Measurements from ENCODE around the gene UBXN11.
A peak's percentile ranks its signal among the peaks of the same experiment; 100 is the strongest.

UBXN11 gene

DNA sequence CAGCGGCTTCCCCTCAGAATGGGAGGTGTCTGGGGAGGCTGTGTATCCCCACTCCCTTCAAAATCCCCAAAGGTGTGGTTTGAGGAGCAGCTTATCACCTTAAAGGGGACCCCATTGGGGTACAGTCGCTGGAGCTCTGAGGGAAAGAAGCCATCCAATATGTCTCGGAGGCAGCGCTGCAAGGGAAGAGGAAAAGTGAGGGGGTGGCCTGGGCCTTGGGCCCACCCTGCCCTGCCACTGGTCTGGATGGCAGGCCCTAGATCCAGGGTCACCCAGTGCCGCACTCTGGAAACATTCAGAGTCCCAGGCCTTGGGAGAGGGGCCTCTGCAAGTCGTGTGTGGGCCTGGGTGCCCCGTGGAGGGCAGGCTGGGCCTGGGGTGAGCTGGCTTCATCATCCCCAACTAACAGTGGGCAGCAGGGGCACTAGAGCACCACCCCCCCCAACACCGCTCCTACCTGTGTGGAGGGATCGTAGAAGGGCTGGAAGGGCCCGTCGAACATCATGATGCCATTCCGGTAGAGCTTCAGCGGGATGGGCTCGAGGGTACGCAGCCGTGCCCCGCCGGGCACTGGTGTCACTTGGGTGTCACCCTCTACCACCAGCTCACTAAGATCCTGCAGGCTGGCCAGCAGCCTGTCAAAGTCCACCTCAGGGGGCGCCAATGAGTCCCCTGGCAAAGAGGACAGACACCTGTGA, 20.9 kb downstream of the UBXN11 start:
- DNase-seq (ENCODE audit: low read depth, low spot score), result no peak

DNA sequence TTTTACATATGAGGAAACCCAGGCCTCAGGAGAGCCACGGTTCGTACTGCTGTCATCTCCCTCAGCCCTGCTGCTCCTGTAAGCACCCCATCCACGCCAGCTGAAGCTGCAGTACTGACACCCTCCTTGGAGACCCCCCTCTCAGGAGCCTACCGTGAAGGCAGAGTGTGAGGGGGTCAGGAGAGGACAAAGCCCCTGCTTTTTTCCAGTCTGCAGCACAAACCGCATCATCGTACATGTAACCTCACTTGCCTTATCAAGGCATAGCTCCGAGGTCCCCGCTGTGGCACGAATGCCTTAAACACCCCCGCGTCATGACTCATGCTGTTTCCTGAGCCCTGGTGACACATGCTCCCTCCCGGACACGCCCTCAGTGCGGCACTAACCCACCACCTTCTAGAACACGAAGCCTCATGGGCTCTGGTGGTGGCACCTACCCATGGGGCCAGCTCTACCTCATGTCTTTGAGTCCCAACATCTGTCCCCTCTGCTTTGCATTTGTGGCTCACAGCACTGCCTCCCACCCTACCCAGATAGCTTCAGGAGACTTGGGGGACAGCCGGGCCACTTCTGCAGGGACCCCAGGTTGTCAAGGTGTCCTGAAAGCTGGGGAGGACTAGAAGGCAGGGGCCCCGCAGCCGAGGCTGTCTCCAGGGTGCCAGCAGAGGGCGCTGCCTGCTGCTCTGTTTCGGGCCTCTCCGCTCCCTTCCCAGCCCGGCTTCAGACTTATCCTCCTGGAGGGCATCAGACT, 21.7 kb downstream of the UBXN11 start:
- DNase-seq (ENCODE audit: low read depth, low spot score), result peak; percentile 97

DNA sequence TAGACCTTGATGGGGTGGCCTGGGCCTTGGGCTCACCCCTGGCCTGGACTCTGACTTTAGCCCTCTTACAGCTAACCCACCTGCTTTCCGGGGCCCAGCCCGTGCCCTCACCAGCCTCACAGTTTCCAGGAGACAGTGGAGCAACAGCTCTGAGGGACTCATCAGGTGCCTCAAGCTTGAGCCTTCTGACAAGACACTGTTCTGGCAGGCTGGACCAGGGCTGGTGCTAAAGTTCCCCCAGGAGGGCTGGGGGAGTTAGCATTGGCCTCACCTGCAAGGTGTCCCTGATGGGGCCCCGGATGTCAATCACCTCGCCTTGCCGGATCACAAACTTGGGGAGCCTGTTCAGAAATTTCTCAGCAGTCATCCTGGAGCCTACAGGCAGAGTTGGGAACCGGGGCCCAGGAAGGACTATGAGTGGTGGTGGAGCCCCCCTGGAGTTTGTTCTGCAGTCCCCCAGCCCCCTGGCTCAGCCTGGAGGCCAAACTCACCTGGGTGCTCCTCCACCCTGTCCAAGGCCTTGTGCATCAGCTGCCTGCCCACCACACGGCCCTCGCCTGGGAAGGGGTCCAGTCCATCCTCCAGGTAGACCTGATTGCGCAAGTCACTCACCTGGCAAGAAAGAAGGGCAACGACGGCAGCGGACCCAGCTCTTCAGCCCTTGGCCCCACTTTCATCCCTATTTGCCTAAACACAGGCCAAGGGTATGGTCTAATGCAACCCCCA, 22.4 kb downstream of the UBXN11 start:
- no peak for DNase-seq (ENCODE audit: low read depth, low spot score)

DNA sequence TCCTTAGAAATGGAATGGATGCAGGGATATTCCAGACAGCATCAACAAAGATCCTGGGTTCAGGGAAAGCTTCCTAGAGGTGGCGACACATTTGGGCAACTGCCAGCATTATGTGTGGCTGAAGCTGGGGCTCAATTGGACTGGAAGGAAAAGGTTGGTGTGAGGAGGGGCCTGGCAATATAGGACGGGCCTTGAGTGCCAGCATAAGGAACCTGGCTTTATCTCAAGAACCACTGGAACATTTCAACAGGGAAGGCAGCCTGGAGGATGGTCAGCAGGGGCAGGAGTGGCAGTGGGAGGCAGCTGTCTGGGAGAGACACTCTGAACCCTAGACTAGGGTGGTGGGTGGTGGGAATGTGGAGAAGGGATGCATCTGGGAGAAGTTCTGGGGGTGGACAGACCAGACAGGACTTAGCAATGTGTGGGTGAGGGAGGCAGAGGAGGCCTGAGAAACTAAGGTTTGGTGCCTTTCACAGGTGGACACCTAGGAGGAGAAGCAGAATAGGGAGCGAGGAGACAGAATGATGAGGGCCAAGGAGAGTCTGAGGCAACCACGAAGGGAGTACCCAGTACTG, 23.1 kb downstream of the UBXN11 start:
- DNase-seq (ENCODE audit: low read depth, low spot score), result no peak

DNA sequence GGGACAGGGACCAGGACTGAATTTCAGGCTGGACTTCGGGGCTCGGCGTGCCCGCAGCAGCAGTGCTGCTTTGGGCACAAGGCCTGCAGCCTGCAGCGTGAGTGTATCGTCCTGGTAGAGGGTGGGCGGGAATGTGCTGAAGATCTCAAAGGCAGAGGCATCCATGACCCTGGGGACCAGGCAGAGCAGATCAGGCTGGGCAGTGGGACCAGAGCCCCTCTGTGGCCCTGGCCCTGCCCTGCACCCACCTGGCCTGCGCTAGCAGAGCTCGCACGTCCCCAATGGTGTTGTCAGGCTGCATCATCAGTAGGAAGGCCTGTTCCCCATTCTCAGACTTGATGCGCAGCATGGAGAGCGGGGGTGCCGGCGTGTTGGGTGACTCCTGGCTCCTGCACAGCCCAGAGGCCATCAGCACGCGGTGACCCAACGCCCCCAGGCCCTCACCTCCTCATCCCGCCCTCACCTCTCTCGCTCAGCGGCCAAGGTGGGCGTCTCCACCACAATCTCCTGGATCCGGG, 24.0 kb downstream of the UBXN11 start:
- no peak for DNase-seq (ENCODE audit: low read depth, low spot score)

DNA sequence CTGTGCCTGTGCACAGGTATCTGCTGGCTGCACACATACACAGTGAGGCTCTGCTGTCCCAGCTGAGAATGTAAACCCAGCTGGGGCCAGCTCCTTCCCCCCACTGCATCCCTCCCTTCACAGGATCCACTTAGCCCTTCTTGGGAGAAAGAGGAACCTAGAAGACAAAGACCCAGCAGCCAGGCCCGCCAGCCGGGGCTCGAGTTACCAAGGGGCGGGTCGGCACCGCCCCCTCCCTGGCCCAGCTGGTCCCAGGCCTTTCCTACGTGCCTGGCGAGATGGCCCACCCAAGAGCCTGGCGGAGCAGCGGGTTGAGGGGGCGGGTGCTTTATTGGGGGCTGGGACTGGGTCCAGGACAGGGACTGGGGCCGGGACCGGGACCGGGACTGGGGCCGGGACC, 24.5 kb downstream of the UBXN11 start:
- no peak for DNase-seq (ENCODE audit: low read depth, low spot score)

DNA sequence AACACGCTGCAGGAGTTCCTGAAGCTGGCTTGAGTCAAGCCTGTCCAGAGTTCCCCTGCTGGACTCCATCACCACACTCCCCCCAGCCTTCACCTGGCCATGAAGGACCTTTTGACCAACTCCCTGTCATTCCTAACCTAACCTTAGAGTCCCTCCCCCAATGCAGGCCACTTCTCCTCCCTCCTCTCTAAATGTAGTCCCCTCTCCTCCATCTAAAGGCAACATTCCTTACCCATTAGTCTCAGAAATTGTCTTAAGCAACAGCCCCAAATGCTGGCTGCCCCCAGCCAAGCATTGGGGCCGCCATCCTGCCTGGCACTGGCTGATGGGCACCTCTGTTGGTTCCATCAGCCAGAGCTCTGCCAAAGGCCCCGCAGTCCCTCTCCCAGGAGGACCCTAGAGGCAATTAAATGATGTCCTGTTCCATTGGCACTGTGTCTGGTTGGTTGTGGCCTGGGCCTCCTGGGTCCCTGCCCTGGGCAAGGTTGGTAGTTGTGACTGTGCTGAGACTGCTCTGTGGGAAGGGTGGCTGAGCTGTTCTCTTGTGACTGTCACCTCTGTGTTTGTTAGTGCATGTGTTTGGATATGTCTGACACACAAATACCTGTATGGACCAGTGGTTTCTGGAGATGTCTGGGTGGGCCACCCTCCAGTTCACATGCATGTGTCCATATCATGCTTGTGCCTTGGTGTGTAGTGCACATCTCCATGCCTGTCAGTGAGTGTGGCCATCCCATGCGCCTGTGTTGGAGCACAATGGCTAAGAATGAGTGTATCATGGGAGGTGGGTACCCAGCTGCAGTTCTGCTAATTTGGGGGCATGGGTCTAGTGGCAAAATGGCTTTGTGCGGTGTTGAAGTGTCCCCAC, 25.1 kb downstream of the UBXN11 start:
- DNase-seq (ENCODE audit: low read depth, low spot score), result no peak

DNA sequence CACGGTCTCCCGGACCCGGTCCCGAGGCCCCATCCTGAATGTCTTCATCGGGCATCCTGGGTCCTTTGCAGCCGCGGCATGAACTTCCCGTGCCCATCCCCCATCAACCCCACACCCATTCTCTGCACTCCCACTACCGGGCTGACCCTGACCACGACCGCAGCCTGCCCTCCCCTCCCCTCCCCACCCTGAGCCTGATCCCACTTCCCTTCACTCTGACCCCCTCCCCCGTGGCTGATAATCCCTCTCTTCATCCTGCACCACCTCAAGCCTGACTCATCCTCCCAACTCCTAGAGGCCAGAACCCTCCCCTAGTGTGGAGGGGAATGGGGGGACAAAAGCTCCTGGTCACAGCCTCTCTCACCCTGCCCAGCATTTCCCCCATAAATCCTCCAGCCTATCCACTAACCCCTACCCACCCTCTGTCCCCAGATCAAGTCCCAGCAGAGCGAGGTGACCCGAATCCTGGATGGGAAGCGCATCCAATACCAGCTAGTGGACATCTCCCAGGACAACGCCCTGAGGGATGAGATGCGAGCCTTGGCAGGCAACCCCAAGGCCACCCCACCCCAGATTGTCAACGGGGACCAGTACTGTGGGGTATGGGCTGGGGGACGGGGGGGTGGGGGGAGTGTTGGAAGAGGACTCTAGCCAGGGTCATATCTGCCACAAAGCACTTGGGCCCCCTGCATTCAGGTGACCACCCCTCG, 25.9 kb downstream of the UBXN11 start:
- no peak for DNase-seq (ENCODE audit: low read depth, low spot score)

DNA sequence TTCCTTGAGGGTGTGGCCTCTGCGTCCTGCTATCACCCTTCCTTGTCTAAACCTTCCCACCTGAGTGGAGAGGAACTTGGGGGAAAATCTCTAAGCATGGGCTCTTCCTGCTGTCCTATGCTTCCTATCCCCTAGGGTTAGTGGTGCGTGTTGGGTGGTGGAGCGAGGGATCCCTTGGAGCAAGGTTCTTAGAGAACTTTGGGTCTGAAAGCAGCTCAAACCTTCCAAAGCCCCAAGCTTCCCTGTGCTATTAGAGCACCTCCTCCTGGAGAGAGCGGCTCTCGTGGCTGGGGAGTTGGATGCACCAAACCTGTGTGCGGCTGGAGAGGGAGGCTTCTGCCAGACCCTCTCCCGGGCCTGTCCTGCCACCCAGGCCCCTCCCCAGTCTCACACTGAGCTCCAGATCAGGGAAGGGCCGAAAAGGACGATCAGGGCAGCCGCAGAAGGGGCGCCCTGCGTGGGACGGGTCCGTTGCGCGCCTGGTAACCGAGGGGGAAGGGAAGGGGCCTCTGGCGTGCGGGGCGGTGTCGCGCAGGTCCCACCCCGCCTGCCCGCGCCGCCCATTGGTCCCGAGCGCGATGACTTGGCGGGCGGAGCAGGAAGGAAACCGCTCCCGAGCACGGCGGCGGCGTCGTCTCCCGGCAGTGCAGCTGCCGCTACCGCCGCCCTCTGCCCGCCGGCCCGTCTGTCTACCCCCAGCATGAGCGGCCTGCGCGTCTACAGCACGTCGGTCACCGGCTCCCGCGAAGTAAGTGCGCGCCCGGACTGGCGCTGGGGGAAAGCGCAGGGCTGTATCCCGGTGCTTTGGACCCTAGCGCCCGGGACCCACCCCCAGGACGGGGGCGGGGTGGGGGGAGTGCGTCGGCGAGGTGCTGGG, 26.7 kb downstream of the UBXN11 start, which contains the start of gene SH3BGRL3:
TSS of gene SH3BGRL3 (plus strand) at position 631 of the 877 bp plus-strand sequence. CDS start at position 701, 70 bp downstream.
- peak; percentile 55 for DNase-seq (ENCODE audit: low read depth, low spot score)

DNA sequence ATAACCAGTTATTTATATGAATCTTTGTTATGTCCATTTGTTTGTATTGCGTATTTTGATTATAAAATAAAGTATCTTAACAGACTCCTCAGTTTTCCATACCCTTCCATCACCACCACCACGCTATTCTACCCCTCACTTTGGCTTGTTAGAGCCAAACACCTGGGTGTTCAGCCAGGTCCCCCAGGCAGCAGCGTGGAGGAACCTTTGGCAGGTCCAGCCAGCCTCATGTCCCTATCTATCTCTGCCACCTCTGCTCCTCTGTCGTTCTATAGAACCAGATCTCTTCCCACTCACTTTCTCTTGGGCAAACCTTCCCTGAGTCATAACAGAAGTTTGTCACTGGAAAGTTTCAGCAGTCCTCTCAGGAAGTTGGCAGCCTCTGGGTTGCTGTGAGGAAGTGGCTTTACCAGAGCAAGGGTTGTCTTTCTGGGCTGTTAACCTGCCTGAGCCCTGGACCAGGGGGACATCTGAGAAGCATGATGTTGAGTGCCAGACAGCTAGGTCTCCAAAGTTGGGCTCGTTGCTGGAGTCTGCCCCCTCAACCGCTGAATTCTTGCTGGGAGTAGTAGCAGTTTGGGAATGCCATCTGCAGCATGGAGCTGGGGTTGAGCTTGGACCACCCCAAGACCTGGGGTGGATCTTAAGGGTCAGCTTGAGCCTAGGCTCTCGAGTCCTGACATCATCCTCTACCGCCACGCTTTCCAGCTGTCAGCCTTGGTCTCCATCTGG, 27.5 kb downstream of the UBXN11 start:
- DNase-seq (ENCODE audit: low read depth, low spot score), result no peak

DNA sequence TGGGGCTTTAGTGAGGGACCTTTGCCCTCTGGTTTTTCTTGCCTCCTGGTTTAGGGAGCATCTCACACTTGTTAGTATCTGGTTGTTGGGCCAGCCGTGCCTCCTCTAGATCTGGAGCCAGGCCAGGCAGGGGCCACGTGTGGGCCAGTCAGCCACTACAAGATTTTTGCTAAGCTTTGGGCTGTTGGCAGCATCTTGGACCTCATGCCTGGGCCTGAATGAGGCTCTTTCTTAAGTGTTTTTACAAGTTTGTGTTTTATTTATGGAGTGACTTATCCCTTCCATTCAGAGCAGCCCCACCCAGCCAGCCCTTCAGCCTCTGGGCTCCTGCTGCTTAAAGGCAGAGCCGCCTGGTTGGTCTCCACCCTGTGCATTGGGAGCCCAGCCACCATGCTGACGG, 28.1 kb downstream of the UBXN11 start:
- DNase-seq (ENCODE audit: low read depth, low spot score), result no peak

DNA sequence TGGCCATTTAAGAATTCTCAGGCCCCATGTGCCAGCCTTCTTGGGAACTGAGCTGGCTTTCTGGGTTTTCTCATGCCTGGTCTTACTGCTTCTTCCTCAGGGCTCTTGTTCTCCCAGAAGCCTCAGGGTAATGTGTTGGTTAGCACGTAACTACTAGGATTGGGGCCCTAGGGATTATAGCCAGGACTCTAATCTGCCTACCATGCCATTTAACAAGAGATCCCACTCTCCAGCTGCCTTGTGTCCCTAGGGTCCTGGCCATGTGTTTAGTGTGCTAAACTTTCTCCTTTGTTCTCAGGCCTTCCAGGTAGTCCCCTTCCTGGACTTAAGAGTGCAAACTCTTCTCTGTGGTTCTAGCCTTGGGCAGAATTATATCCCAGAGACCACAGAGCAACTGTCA, 28.7 kb downstream of the UBXN11 start:
- no peak for DNase-seq (ENCODE audit: low read depth, low spot score)

DNA sequence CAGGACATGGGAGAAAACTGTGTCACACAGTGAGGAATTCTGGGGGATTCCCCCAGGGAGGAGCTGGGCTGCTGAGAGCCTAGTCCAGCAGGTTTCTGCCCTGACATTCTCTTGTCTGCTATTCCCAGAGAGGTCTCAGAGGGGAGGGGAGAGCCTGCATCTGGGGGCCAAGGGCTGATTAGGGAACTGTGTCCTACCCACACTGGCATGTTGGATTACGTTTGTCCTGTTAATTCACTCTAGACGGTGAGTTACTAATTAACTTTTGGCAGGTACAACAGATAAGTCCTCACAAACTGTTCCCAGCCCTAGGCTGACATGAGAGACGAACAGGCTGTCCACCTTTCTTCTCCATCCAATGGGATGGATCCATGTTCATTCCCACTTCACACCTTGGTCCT, 29.2 kb downstream of the UBXN11 start:
- no peak for DNase-seq (ENCODE audit: low read depth, low spot score)

DNA sequence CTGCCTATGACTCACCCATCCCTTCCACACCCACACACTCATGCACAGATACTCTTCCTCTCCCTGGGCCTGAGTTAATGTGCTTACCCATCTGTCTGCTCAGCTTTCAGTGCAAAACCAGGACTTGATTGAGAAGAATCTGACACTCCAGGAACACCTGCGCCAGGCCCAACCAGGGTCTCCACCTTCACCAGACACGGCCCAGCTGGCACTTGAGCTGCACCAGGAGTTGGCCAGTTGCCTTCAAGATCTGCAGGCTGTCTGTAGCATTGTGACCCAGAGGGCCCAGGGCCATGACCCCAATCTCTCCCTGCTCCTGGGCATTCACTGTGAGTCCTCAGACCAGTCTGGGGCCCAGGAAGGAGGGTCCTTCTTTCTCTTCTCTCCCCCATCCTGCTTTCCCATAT, 30.0 kb downstream of the UBXN11 start:
- DNase-seq (ENCODE audit: low read depth, low spot score), result no peak

DNA sequence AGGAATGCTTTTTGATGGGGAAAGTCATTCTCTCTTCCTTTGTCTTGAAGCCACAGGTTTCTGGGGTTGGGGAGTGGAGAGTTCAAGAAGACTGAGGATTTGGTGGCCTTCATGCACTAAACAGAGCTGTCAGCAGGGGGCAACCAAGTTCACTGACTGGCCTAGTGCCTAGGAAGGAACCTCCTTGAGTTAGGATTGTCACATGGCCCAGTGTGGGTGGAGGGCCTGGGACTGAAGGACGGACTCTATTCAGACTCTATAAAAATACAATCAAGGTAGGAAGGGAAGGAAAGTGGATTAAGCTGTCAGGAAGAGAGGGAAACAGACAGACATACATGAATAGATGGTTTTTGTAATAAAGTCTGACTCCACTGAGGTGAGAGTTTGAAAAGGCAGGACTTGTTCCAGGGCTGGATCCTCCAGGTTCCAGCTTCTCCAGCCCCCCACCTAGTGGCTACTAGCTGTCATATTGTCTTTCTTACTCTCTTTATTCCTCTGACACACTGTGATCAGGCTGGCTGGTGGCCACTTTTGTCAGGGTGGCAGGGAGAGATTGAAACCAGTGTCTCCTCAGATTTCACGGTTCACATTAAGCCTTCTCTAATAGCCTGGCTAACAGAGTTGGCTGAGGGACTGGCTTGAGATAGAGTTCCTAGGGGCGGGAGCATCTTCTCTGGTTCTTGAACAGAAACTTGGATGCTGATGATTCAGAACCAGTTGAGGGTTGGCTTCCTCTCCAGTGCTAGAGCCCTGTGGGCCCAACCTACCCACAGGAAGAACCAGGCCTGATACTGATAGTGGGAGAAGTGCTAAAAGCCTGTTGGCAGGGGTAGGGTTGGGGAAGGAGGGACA, 30.6 kb downstream of the UBXN11 start:
- no peak for DNase-seq (ENCODE audit: low read depth, low spot score)

DNA sequence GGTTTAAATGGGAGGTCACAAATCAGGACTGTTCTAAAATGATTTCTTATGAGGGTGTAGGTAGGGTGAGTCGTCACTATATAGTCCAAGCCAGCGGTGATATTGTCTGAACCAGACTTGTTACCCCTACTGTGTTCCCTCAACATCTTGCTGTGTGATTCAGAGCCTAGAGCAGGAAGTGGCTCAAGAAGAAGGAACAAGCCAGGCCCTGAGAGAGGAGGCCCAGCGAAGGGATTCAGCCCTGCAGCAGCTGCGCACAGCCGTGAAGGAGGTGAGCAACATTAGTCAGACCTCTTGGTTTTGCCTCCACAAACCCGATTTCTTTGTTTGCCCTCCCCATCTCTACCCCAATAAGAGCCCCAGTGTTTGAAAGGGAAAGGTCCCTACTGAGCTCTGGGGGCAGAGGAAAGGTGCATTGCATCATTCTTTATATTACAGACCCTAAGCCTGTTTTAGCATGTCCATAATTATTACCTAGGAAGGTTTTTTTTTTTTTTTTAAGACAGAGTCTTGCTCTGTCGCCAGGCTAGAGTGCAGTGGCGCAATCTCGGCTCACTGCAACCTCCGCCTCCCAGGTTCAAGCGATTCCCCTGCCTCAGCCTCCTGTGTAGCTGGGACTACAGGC, 31.5 kb downstream of the UBXN11 start:
- DNase-seq (ENCODE audit: low read depth, low spot score), result no peak

DNA sequence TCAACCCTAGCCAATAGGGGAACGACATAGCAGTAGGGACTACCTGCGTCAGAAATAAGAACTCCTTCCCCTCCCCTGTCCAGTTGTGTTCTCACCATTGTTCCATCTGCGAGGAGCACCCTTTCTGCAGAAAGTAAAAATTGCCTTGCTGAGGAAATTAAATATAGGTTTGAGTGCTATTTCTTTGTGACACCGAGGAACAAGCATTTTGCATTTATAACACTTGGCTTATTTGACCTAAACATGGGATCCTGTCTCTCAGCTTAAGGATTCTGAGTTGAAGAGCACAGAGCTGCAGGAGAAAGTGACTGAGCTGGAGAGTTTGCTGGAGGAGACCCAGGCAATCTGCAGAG, 37.3 kb downstream of the UBXN11 start:
- no peak for DNase-seq (ENCODE audit: low read depth, low spot score)

Data from activated naive CD8-positive, alpha-beta T cell treated with anti-CD3 and anti-CD28 coated beads, Interleukin-2, amount 50 U/mL, for 16 hours (primary cell).